DMS153 (cell line): ENCODE results near the gene KRTAP21-2.
"Not testable (repeated sequence)": the region's sequence is repeated elsewhere in the genome, so short reads cannot be mapped to it uniquely, and the experiment has no call there.

Source experiments
- DNase-seq: peaks from one replicate; lab custom pipeline; 2025; lab: John Stamatoyannopoulos, UW

Gene KRTAP21-2

GRCh38 chr21:30747159-30747558, at the start of gene KRTAP21-2:
Gene KRTAP21-2, minus strand, starts transcription at chr21:30747259. Its CDS starts 57 bp downstream, at chr21:30747202.
- no peak for DNase-seq

- DNase-seq = no peak
Observed at GRCh38 chr21:30793581-30794314, 46.7 kb upstream of the KRTAP21-2 start.

- DNase-seq = no peak
Observed at GRCh38 chr21:30779249-30779648, 32.2 kb upstream of the KRTAP21-2 start.

GRCh38 chr21:30769724-30770431, 22.8 kb upstream of the KRTAP21-2 start:
- no peak for DNase-seq

GRCh38 chr21:30760776-30761175, 13.7 kb upstream of the KRTAP21-2 start:
- no peak for DNase-seq

- DNase-seq = no peak
Observed at GRCh38 chr21:30758306-30758705, 11.2 kb upstream of the KRTAP21-2 start.

- not testable (repeated sequence) for DNase-seq
Observed at GRCh38 chr21:30755328-30755727, 8.3 kb upstream of the KRTAP21-2 start, which contains the start of gene KRTAP21-1. Gene KRTAP21-1, minus strand, starts transcription at chr21:30755428. Its CDS starts 50 bp downstream, at chr21:30755378.

- DNase-seq = no peak
Observed at GRCh38 chr21:30740462-30740861, 6.6 kb downstream of the KRTAP21-2 start.

- no peak for DNase-seq
Observed at GRCh38 chr21:30733026-30733425, 14.0 kb downstream of the KRTAP21-2 start.

GRCh38 chr21:30726726-30727125, 20.3 kb downstream of the KRTAP21-2 start:
- DNase-seq = no peak

- DNase-seq = no peak
Observed at GRCh38 chr21:30719401-30719800, 27.7 kb downstream of the KRTAP21-2 start.

- no peak for DNase-seq
Observed at GRCh38 chr21:30718239-30718909, 28.7 kb downstream of the KRTAP21-2 start, which contains the start of gene KRTAP21-3. Gene KRTAP21-3, minus strand, starts transcription at chr21:30718777. Its CDS starts 18 bp downstream, at chr21:30718759.

GRCh38 chr21:30717105-30717504, 30.0 kb downstream of the KRTAP21-2 start:
- DNase-seq = no peak

- no peak for DNase-seq
Observed at GRCh38 chr21:30714946-30715345, 32.1 kb downstream of the KRTAP21-2 start.

- no peak for DNase-seq
Observed at GRCh38 chr21:30714456-30714855, 32.6 kb downstream of the KRTAP21-2 start.

GRCh38 chr21:30713766-30714165, 33.3 kb downstream of the KRTAP21-2 start:
- DNase-seq = no peak

GRCh38 chr21:30710499-30710898, 36.6 kb downstream of the KRTAP21-2 start:
- no peak for DNase-seq

GRCh38 chr21:30707409-30707808, 39.6 kb downstream of the KRTAP21-2 start:
- DNase-seq = no peak
